Nephron (organoid): ENCODE measurements around the gene MRE11.

Experiments used
- H3K27ac Mint-ChIP-seq, 3 experiments: 2 replicates each; pipeline ENCODE4 v1.8.0; 2020; ENCODE audit warnings: mixed read lengths in 3 of 3, mild to moderate bottlenecking in 2 of 3, moderate library complexity in 1 of 3
- H3K27me3 Mint-ChIP-seq: 2 replicates; pipeline ENCODE4 v1.8.0; 2021; ENCODE audit warnings: low read depth, mild to moderate bottlenecking, moderate library complexity, mixed read lengths
- H3K36me3 Mint-ChIP-seq: 2 replicates; pipeline ENCODE4 v1.8.0; 2020; ENCODE audit warnings: low read depth, mixed read lengths
- H3K4me1 Mint-ChIP-seq: 2 replicates; pipeline ENCODE4 v1.8.0; 2020; ENCODE audit warnings: mixed read lengths
- H3K4me3 Mint-ChIP-seq, 3 experiments: 2 replicates each; pipeline ENCODE4 v1.8.0; 2020; ENCODE audit warnings: mild to moderate bottlenecking in 3 of 3, mixed read lengths in 3 of 3, moderate library complexity in 2 of 3
- H3K9me3 Mint-ChIP-seq: 2 replicates; pipeline ENCODE4 v1.8.0; 2020; ENCODE audit warnings: mixed read lengths
- TF ChIP-seq, protein P1 (sequence below), 3 experiments: fragments of 200-600 bp; sonication (generic); IDR thresholded peaks; one replicate each; pipeline ENCODE4 v1.5.0; 2021; ENCODE audit warnings: antibody characterized with exemption in 3 of 3; ENCODE audit not compliant: unreplicated experiment in 3 of 3

The MRE11 gene

DNA sequence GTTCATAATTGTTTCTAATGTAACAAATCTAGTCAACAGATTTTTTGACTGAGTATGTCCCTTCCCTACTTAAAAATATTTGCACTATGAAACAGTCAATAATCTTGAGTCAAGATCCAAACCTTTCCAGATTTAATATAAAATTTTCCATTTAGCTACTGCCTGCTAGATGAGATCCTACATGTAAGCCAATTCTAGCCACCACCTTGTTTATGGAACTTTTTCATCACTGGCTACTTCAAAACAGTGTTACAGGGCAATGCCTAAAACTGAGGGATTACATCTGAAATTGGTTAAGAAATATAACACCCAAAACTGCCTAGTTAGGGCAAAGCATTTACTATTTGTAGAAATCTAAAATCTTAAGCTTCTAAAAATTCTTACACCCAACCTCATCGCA lies 39.6 kb upstream of the MRE11 start:
- Mint-ChIP-seq H3K4me1 (no peaks in the 10 kb centered on the region), H3K27me3 (no peaks in the 10 kb centered on the region), H3K4me3 (no peak overlapping the region), H3K36me3 (no peaks in the 10 kb centered on the region), H3K27ac (no peak overlapping the region), H3K9me3 (no peaks in the 10 kb centered on the region)
- TF ChIP-seq, protein P1, sequence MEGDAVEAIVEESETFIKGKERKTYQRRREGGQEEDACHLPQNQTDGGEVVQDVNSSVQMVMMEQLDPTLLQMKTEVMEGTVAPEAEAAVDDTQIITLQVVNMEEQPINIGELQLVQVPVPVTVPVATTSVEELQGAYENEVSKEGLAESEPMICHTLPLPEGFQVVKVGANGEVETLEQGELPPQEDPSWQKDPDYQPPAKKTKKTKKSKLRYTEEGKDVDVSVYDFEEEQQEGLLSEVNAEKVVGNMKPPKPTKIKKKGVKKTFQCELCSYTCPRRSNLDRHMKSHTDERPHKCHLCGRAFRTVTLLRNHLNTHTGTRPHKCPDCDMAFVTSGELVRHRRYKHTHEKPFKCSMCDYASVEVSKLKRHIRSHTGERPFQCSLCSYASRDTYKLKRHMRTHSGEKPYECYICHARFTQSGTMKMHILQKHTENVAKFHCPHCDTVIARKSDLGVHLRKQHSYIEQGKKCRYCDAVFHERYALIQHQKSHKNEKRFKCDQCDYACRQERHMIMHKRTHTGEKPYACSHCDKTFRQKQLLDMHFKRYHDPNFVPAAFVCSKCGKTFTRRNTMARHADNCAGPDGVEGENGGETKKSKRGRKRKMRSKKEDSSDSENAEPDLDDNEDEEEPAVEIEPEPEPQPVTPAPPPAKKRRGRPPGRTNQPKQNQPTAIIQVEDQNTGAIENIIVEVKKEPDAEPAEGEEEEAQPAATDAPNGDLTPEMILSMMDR (IDR thresholded peaks at IDR 0.05; ENCODE audit: unreplicated experiment in 3 of 3): no peak

DNA sequence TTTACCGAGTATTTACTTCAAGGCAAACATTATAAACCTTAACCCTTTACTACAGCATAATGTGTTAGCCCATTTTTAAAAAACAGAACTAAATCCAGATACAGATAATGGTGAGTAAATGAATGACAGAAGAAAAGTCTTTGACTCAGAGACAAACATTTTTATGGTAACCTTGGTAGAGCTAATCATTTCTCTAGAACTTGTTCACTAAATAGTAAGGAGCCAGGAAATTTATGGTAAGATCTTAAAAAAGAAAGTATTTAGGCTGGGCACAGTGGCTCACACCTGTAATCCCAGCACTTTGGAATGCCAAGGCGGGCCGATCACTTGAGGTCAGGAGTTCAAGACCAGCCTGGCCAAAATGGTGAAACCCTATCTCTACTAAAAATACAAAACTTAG lies 38.6 kb upstream of the MRE11 start:
- Mint-ChIP-seq H3K4me3 (no peak overlapping the region), H3K27me3 (no peaks in the 10 kb centered on the region), H3K36me3 (no peaks in the 10 kb centered on the region), H3K9me3 (no peaks in the 10 kb centered on the region), H3K4me1 (peaks cover 3% of the 10 kb centered on the region), H3K27ac (no peak overlapping the region)
- TF ChIP-seq, protein P1 (IDR thresholded peaks at IDR 0.05; ENCODE audit: unreplicated experiment in 3 of 3): no peak

DNA sequence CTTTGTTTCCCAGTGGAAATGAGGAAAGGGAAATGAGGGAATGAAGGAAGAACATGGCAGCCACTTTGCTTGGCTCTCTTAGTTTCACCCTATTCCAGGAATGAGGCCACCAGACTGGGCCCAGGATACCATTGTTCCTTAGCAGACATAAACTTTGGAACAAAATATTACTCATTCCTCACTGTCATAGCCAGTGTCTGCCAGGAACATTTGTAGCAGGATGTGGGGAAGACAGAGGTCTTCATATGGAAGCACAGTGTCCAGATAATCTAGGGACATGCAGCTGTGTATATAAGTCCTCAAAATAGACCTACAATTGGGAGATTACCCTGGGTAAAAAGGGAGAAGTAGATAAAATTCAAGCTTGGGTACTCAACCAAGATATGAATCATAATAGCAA lies 34.9 kb upstream of the MRE11 start:
- H3K4me1 Mint-ChIP-seq: peaks cover 23% of the 10 kb centered on the region
- H3K27me3 Mint-ChIP-seq: no peaks in the 10 kb centered on the region
- H3K27ac Mint-ChIP-seq: no peak overlapping the region
- H3K36me3 Mint-ChIP-seq: no peaks in the 10 kb centered on the region
- H3K9me3 Mint-ChIP-seq: no peaks in the 10 kb centered on the region
- H3K4me3 Mint-ChIP-seq: no peak overlapping the region
- TF ChIP-seq, protein P1 (IDR thresholded peaks at IDR 0.05; ENCODE audit: unreplicated experiment in 3 of 3): no peak

DNA sequence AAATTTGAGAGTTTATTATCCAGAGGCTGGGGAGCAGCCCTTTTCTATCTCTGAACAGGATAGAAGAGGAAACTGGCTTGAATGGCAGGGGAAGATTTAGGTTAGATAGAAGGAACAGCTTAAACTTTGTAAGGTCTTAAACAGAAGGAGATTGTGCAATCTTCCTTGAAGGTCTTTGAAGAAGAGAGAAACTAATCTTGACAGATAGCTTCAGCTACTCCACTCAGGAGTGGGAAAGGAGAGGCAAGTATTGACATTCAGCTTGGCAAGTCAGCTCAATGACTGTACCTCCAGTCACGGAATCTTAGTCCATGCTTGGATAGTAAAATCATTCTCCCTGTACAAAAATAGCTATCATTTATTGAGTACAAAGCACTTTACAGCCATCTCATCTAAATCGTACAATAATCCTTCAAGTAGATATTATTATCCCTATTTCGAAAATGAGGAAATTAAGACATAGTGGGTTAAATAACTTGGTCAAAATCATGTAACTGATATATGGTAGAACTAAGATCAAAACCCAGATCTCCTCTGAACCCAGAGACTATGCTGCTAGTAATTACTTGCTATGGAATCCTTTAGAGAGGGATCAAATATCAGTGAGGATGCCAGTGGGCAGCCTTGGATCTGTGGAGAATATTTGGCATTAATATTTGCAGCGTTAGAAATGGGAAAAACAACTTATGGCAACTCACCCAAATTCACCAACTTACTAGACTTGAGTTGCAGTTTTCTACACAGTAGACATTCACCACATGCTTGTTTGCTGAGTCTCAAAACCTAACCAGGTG lies 33.2 kb upstream of the MRE11 start:
- TF ChIP-seq, protein P1 (IDR thresholded peaks at IDR 0.05; ENCODE audit: unreplicated experiment in 3 of 3): no peak
- no peaks in the 10 kb centered on the region for H3K36me3 Mint-ChIP-seq

DNA sequence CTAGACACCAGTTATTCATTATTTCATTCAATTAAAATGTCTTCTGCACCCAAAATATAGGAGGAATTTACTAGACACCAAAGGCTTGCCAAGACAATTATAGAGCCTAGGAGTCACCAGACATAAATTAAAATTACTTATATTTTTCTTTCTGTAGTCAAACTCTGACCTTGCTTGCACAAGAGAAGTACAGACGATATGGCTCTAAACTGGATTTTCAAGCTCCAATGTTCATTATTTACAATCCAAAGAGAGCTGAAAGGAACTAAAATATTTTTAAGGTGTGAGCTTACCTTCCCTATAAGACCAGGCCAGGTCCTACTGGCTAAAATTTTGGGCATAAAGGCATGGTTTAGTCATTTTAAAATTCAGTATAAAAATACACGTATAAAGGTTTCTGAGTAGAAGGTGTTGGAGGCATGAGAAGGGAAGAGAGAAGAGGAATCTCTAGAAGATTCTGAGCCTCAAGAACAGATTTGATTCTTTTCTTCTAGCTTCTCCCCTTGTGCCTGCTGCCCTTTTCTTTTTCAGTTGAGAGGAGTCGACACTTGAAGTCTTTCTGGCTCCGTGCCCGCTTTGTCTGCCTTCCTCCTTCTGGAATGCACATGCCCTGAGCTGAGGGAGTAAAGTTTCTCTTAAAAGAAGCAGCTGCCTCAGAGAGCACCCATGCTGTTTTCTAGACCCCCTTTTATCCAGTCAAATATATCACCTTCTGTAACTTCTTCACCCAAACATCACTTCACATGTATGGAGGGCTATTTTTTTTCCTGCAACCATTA lies 32.1 kb upstream of the MRE11 start:
- Mint-ChIP-seq H3K27ac (peak overlapping the region; percentile 92 to 96 (median 95)), H3K36me3 (no peaks in the 10 kb centered on the region), H3K27me3 (no peaks in the 10 kb centered on the region), H3K4me1 (peaks cover 23% of the 10 kb centered on the region), H3K9me3 (no peaks in the 10 kb centered on the region), H3K4me3 (peak overlapping the region; percentile 5 to 29 (median 13))
- TF ChIP-seq, protein P1 (IDR thresholded peaks at IDR 0.05; ENCODE audit: unreplicated experiment in 3 of 3): no peak

More for the DNA sequence above, 33.2 kb upstream of the MRE11 start:
- Mint-ChIP-seq H3K27ac (peak overlapping the region; percentile 92 to 96 (median 95)), H3K4me3 (peak overlapping the region in 1 of 3 experiments; percentile 29), H3K27me3 (no peaks in the 10 kb centered on the region), H3K9me3 (no peaks in the 10 kb centered on the region), H3K4me1 (peaks cover 23% of the 10 kb centered on the region)
